Brain microvascular endothelial cell (primary cell): ENCODE data around the gene SYS1.
"Not testable (repeated sequence)": the region's sequence is repeated elsewhere in the genome, so short reads cannot be mapped to it uniquely, and the experiment has no call there.

Source experiments
- DNase-seq: peaks from one replicate; pipeline ENCODE4 v3.0.0-alpha.2; 2020
- H3K27ac ChIP-seq: fragments of 250-450 bp; sonication (Bioruptor Pico); 2 replicates; pipeline ENCODE4 v1.5.1; 2020; ENCODE audit warnings: mild to moderate bottlenecking, moderate library complexity
- H3K27me3 ChIP-seq: fragments of 250-450 bp; sonication (Bioruptor Pico); replicated peaks from 2 replicates; pipeline ENCODE4 v1.5.1; 2020; ENCODE audit warnings: mild to moderate bottlenecking
- H3K36me3 ChIP-seq: fragments of 250-450 bp; sonication (Bioruptor Pico); replicated peaks from 2 replicates; pipeline ENCODE4 v1.5.1; 2020; ENCODE audit warnings: mild to moderate bottlenecking
- H3K4me3 ChIP-seq: 2 replicates; pipeline ENCODE4 v1.5.1; 2011; ENCODE audit warnings: low read depth, mild to moderate bottlenecking, control low read depth, low read length, moderate library complexity
- in situ Hi-C: cut with HindIII; loops from 2 replicates; pipeline ENCODE4 v1.10.0; 2017; ENCODE audit warnings: low sequenced_read_pairs, low pct_ligation_motif_present
- TF ChIP-seq, protein P1 (sequence below): IDR thresholded peaks from 2 replicates; pipeline ENCODE4 v1.5.1; 2011; ENCODE audit warnings: low read depth, mild to moderate bottlenecking, moderate library complexity, low read length, control low read depth, inconsistent platforms; ENCODE audit errors: missing control alignments

Gene SYS1

DNA sequence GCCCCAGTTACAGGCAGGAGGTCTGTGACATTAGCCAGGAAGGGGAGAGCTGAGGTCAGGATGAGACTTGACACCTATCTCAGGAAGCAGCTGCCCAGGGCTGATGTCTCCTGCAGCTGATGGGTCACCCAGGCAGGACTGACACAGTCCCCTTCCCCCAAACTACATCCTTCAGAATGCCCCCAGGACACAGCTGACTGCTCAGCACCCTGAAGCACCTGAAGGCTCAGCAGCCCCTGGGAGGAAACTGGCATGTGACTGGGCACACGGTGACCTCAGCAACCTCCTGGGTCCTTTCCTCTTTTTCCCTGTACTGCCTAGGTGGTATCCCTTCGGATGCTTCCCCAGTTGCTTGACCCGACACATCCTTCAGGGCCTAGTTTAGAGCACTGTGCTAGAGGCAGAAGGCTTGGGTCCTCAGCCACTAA, 16.7 kb upstream of the SYS1 start:
- Histone ChIP-seq H3K27ac (no peak overlapping the region), H3K4me3 (peak overlapping the region; percentile 83)

DNA sequence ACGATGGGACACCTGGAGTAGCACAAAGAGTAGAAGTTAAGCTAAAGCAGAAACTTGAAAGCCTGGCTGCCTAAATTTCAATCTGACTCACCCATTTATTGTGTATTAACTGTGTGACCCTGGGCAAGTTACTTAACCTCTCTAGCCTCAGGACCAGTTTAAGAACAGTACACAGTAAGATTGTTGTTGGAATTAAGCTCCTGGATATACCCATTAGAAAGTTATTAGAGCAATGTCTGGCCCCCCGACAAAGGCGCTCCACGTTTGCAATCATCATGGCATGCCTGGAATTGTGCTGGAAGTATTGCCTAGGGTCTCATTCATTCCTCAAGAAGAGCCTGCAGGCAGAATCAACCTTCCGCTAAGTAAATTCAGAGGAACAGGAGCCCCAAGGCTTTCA, 16.1 kb upstream of the SYS1 start:
- no peaks in the 10 kb centered on the region for H3K27me3 ChIP-seq
- H3K36me3 ChIP-seq = peaks cover 4% of the 10 kb centered on the region
- no peak for DNase-seq
- TF ChIP-seq, protein P1, sequence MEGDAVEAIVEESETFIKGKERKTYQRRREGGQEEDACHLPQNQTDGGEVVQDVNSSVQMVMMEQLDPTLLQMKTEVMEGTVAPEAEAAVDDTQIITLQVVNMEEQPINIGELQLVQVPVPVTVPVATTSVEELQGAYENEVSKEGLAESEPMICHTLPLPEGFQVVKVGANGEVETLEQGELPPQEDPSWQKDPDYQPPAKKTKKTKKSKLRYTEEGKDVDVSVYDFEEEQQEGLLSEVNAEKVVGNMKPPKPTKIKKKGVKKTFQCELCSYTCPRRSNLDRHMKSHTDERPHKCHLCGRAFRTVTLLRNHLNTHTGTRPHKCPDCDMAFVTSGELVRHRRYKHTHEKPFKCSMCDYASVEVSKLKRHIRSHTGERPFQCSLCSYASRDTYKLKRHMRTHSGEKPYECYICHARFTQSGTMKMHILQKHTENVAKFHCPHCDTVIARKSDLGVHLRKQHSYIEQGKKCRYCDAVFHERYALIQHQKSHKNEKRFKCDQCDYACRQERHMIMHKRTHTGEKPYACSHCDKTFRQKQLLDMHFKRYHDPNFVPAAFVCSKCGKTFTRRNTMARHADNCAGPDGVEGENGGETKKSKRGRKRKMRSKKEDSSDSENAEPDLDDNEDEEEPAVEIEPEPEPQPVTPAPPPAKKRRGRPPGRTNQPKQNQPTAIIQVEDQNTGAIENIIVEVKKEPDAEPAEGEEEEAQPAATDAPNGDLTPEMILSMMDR = no peak
- H3K27ac ChIP-seq = no peak overlapping the region
- H3K4me3 ChIP-seq = peak overlapping the region; percentile 83
- in situ Hi-C loops = no loop called here

More for the DNA sequence above, 16.7 kb upstream of the SYS1 start:
- in situ Hi-C loops = no loop called here
- no peaks in the 10 kb centered on the region for H3K27me3 ChIP-seq
- no peak for DNase-seq
- H3K36me3 ChIP-seq = peaks cover 4% of the 10 kb centered on the region
- TF ChIP-seq, protein P1 = no peak

- no peaks in the 10 kb centered on the region for H3K27me3 ChIP-seq
- DNase-seq = no peak
- TF ChIP-seq, protein P1 = no peak
- H3K27ac ChIP-seq = peak overlapping the region; percentile 86
- in situ Hi-C loops = no loop called here
- H3K36me3 ChIP-seq = peaks cover 4% of the 10 kb centered on the region
- H3K4me3 ChIP-seq = peak overlapping the region; percentile 83
Measured at GRCh38 chr20:45347297-45347935, 15.5 kb upstream of the SYS1 start.

DNA sequence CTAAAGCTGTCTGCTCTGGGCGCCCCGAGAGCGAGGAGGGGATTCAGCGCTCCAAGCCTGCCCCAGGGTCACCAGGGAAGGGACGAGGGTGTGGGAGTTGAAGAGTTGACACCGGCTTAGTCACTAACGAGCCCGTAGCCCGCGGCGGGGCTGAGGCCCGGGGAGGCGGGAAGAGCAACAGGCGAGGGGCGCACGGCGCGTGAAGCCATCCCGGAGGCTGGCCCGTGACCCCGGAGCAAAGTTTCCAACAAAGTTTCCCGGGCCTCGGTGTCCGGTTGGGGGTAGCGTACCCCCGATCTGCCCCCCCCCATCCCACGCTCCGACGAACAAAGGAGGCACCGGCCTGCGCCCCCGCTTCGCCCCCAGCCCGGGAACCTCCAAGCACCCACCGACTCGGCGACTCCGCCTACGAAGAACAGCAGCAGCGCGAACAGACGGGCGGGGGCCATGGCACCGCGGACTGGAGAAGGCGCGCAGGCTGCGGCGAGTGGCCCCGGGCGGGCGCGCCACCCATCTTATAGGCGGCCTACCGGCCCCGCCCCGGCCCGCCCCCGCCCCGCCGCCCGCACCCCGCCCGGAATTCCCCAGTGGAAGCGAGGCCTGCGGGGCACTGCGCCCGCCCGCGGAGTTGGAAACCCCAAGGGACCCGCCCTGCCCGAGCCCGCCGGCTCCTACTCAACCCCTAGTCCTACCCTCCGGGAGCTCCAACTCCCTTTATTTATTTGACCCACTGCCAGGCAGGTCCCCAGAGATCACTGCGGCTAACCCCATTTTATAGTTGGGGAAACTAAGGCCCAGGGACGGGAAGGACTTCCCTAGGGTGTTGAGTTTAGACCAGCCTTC, 14.8 kb upstream of the SYS1 start, which contains the start of gene SDC4:
SDC4 (minus strand) TSS at position 489 of the 843 bp plus-strand sequence; CDS start at position 449, 40 bp downstream.
- Histone ChIP-seq H3K27ac (peak within 1 kb of the TSS; percentile 86), H3K4me3 (peak within 1 kb of the TSS; percentile 83), H3K27me3 (no peaks in the 10 kb centered on the region), H3K36me3 (peaks cover 4% of the 10 kb centered on the region)
- no peak for DNase-seq
- in situ Hi-C loops = no loop called here
- TF ChIP-seq, protein P1 = no peak

- TF ChIP-seq, protein P1 = no peak
- H3K4me3 ChIP-seq = no peak overlapping the region
- no peaks in the 10 kb centered on the region for H3K36me3 ChIP-seq
- no peak for DNase-seq
- no peaks in the 10 kb centered on the region for H3K27me3 ChIP-seq
- H3K27ac ChIP-seq = no peak overlapping the region
- in situ Hi-C loops = no loop called here
Measured at GRCh38 chr20:45350217-45350616, 12.7 kb upstream of the SYS1 start.

DNA sequence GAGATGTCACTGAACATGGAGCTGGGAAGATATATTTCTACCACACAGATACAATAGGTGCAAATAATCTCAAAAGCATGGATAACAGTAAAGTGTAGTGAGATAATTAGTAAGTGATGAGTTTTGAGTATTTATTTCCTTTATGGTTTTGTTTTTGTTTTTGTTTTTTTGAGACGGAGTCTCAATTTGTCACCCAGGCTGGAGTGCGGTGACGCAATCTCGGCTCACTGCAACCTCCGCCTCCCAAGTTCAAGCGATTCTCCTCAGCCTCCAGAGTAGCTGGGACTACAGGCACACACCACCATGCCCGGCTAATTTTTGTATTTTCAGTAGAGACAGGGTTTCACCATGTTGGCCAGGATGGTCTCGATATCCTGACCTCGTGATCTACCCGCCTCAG, 12.2 kb upstream of the SYS1 start:
- H3K27me3 ChIP-seq, H3K27ac ChIP-seq, DNase-seq, H3K36me3 ChIP-seq, H3K4me3 ChIP-seq, in situ Hi-C loops: not testable (repeated sequence)
